Mammary epithelial cell (primary cell): ENCODE results near the gene PZP.

Source experiments
- CTCF ChIP-seq, 2 donors: IDR thresholded peaks in 1 of 2; conservative IDR thresholded peaks in 1 of 2; 2 replicates each; pipeline ENCODE4 v1.5.1; 2011 to 2012; ENCODE audit warnings: inconsistent platforms in 2 of 2, low read length in 2 of 2, mild to moderate bottlenecking in 2 of 2, control low read depth in 1 of 2, low read depth in 1 of 2; ENCODE audit not compliant: insufficient read depth in 1 of 2; ENCODE audit errors: extremely low read depth in 1 of 2
- EZH2 ChIP-seq: IDR thresholded peaks from 2 replicates; pipeline ENCODE4 v1.6.1; 2012; ENCODE audit warnings: low read length, inconsistent platforms, borderline replicate concordance

- no peak for TF ChIP-seq CTCF (conservative IDR thresholded peaks at IDR 0.05 in 1 of 2, IDR thresholded peaks at IDR 0.05 in 1 of 2; ENCODE audit: extremely low read depth in 1 of 2, insufficient read depth in 1 of 2, low read depth in 1 of 2, low read length in 2 of 2)
- TF ChIP-seq EZH2 = no peak
These were observed 80.7 kb downstream of the PZP start for GRCh38 chr12:9127484-9127883.
